PC-9 (cell line): ENCODE results near the gene CNTN1.

Source experiments
- CTCF ChIP-seq: fragments of 200-600 bp; sonication (generic); conservative IDR thresholded peaks from 2 replicates; pipeline ENCODE4 v1.6.1; 2017; ENCODE audit warnings: mixed run types, antibody characterized with exemption, mild to moderate bottlenecking, moderate library complexity
- EZH2 ChIP-seq: fragments of 200-600 bp; sonication (generic); IDR thresholded peaks from 2 replicates; pipeline ENCODE4 v1.8.0; 2017; ENCODE audit warnings: antibody characterized with exemption, low read depth

GRCh38 chr12:40892528-40892927 is 200.3 kb downstream of the CNTN1 start:
- TF ChIP-seq CTCF (no peak), EZH2 (no peak)
